ENCODE measurements around the gene SH3GL3.

Gene SH3GL3

GRCh38 chr15:83446904-83447709, at the start of gene SH3GL3:
Gene SH3GL3, plus strand, starts transcription at chr15:83447341. Its CDS starts 193 bp downstream, at chr15:83447534.
- peak; percentile 29 for DNase-seq

DNA sequence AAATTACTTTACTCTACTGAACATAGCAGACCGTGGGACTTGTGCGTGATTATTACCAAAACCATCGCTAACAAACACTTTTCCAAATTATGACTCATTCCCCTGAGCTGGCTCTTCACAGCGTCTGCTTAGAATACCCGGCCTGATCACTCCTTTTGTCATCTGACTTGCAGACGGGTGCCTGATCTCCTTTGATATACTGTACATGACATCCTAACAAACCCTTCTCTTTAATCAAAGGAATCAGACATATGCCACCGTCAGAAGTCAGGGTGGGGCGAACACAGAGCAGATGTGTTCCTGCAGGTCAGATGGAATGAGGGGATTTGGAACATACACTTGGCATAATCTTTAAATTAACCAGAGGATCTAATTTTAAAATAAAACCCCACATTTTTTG, 48.5 kb upstream of the SH3GL3 start:
- no peak for DNase-seq

GRCh38 chr15:83404121-83404520, 43.0 kb upstream of the SH3GL3 start:
- DNase-seq = no peak

DNA sequence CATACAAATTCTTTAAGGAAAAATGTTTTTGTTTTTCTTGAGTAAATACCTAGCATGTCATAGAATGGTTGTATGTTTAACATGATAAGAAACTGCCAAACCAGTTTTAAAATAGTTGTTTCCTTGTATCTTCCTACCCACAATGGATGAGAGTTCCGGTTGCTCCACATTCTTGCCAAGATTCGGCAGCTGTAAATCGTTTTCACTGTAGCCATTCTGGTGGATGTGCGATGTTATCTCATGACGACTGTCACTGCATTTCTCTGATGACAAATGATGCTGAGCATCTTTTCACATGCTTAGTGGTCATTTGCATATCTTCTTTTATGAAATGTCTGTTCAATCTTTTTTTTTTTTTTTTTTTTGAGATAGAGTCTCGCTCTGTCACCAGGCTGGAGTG, 36.6 kb upstream of the SH3GL3 start:
- no peak for DNase-seq

DNA sequence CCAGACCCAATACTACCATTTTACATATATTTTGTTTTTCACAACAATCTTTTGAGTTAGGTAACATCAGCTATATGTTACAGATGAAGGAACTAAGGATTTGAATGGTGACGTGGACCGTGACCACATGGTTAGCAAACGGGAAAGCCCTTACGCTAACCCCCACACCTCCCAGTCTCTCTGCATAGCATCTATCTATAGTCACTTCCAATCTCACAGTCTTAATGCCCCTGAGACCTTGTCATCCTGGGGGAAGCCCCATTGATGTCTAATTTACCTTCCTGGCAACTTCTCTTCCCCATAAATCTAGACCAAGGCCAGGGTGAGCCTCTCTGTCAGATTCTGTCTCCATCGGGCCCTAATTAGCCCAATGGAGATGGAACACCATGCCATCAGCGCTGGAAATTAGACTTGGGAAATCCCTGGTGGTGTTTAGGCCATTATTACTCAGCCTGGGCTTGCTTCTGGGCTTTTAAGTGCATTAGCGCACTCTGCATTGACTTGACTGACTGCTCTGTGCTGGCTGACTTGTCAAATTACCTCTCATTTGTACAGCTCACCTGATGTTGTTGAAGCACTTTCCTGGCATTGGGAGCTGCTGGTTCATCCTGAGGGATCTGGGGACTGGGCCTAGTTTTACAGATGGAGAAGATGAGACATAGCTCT, 34.0 kb upstream of the SH3GL3 start:
- no peak for DNase-seq

GRCh38 chr15:83422081-83422480, 25.1 kb upstream of the SH3GL3 start:
- DNase-seq = no peak

DNA sequence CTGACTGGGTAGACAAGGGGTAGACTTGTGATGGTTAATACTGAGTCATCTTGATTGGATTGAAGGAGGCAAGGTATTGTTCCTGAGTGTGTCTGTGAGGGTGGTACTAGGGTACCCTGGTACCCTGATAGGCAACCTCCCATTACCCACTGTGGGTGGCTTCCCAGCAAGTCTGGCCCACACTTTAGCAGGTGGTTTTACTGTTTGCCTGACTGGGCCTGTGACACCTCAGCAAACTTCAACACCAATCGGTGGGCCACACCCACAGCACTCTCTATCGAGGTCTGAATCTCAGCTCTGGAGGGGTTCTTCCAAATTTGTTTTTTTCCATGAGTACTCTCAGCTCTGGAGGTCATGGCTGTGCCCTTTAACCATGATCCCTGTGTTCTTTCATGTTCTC, 24.6 kb upstream of the SH3GL3 start:
- DNase-seq = no peak

DNA sequence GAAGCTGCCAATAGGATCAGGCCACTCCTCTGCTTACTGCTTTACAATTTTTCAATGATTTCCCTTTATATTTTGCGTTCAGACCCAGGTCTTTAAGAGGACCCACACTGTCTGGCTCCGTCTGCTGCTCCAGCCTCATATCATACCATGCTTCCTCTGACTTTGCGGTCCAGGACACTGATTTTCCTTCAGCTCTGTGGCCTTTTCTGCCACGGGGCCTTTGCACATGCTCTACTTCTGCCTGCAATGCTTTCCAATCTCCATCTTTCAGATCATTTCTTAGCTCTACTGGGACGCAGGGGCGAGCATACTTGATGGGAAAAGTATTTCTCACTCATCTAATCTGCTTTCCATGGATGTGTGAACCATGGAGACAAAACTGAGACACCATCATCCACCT, 23.0 kb upstream of the SH3GL3 start:
- DNase-seq = no peak

DNA sequence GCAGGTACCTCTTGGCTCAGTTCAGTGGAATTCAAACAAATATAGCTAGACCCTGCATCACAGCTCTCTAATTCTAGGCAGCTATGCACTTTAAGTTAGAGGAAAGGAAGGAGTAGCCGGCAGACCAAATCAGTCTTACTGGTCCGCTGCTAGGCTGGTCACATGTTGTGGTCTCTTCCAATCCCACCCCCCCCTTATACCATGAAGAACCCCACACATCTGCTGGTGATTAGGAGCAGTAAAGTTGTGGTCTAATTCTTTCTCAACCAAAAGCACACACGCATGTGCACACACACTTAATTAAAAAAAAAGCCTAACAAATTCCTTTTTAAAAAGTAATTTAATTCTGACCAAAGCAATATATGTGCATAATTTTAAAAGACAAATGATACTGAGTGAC, 16.7 kb upstream of the SH3GL3 start:
- DNase-seq = no peak

DNA sequence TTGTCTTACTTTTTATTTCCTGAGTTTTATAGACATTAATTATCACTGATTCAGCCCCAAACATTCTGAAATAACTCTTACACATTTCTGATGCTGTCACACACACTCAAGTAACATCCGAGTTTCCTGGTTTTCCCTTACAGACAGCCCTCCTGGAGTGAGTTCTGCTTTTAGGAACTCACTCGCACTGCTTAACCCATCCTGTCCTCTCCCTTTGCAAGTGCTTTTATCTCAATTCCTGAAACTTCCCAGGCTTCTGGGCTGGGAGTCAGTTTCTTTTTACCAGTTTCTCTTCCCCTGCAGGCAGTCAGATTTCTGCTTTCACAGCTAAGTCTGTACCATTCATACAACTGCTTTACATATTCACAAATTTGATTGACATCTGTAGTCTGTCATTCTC, 15.6 kb upstream of the SH3GL3 start:
- no peak for DNase-seq

DNA sequence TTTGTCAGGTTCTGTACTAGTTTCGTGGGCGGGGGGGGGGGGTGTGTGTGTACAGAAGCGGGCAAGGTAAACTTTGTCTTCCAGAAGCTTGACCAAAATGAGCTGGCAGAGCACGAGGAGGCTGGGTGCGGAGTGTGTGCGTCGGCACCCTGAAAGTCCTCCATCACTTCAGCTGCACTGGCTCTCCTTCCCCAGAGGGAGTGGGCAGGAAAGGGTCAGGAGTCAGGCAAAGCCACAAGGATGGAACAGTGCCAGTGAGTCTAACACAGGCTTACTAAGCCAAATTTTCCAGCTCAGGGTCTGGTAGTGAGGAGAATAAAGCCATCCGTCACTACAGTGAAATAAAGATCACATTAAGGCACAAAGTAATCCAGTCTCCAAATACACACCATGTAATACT, 11.9 kb upstream of the SH3GL3 start:
- no peak for DNase-seq

GRCh38 chr15:83435782-83436181, 11.4 kb upstream of the SH3GL3 start:
- DNase-seq = no peak

DNA sequence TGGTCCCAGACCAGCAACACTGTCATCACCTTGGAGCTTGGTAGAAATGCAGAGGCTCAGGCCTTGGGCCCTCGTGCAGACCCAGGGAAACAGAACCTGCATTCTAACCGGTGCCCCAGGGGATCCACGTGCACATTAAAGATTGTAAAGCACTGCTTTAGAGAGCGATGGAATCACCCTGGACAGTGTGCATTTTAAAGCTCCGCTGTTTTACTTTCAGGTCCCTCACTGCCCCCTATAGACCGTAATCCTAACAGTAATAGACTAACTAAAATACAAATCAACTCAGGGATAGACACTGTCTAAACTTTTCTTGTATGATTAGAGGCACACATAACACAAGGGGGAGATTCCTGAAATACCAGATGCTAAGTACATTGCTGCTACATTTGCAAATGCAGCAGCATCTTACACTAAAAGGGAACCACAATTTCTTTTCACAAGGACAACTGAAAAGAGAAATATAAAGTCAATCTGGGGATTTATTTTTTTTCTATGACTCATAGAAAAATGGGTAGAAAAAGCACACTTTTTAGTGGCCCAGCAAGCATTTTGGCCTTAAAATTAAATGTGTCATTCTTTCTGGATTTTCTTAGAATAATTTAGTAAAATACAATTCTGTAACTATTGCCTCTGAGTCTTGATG, 10.5 kb upstream of the SH3GL3 start:
- no peak for DNase-seq

GRCh38 chr15:83443076-83443847, 3.9 kb upstream of the SH3GL3 start:
- no peak for DNase-seq

- no peak for DNase-seq
Observed at GRCh38 chr15:83444936-83445335, 2.2 kb upstream of the SH3GL3 start.

DNA sequence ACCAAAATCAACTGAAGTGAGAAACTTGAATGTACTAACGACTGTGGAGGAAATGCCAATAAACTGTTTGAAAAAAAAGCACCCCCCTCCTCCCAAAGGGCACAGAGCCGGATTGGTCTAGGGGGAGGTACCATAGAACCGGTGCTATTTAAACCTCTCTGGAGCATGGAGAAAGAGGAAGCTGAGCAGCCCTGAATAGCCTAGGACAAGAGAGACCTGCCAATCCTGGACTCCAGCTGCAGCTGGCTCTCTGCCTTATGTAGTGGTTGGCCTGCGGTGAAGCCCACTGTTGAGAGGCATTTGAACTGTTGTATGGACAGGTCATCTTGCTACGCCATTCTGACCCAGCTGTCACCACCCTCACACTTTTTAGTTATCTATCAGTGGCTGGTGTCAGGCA, 1.5 kb upstream of the SH3GL3 start:
- peak; percentile 35 for DNase-seq

DNA sequence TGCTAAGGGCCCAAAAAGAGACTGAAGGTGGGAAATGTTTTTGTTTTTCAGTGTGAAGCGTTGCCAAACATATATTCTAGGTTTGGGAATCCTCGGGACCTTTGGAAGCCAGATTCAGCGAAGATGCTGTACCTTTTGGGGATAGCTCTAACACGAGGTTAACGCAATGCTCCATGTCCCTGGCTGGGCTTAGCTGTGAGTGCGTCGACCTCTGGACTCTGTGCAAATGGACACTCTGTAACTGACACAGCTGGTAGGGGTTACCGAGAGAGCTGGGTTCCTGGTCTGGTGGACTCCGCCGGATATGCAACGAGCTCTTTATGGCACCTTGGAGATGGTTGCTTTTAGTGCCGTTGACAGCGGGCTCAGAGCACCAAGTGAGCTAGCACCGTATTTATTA, 724 bp upstream of the SH3GL3 start:
- no peak for DNase-seq

- no peak for DNase-seq
Observed at GRCh38 chr15:83449250-83449671, 2.1 kb downstream of the SH3GL3 start.

- DNase-seq = no peak
Observed at GRCh38 chr15:83449937-83450506, 2.9 kb downstream of the SH3GL3 start.

DNA sequence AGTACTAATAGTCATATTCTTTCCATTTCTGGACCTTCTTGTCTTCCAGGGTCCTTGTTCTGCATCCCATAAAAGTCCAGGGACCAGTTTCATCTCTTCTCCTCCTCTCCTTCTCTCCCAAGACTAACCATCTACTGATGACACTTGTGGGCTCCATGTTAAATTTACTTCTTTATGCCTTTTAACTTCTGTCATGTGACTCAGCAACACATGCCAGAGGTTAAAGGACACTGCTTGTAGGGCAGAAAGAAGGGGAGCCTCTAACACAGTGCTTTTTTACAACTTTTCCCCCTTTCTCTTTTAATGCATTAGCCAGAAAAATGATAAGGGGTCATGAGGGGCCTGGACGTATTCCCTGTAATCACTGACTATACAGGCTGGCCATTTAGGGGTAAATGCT, 10.0 kb downstream of the SH3GL3 start:
- DNase-seq = no peak

- DNase-seq = no peak
Observed at GRCh38 chr15:83458381-83458780, 11.2 kb downstream of the SH3GL3 start.

DNA sequence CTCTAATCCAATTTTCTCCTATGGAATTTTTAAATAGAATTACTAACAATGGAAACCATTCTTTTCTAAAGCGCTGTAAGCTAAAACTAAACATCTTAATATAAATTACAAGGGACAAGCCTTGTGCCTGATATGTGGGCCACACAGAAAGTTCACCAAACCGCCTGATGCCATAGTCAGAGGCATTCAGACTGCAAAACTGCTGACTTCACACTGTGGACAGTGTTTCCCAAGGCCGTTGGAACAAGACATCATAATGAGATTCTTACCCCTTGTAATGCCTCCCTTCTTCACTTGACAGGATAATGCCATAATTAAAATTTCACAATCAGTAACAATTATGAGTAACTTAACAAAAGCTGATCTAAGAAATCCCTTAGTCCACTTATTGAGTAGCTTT, 14.9 kb downstream of the SH3GL3 start:
- no peak for DNase-seq

DNA sequence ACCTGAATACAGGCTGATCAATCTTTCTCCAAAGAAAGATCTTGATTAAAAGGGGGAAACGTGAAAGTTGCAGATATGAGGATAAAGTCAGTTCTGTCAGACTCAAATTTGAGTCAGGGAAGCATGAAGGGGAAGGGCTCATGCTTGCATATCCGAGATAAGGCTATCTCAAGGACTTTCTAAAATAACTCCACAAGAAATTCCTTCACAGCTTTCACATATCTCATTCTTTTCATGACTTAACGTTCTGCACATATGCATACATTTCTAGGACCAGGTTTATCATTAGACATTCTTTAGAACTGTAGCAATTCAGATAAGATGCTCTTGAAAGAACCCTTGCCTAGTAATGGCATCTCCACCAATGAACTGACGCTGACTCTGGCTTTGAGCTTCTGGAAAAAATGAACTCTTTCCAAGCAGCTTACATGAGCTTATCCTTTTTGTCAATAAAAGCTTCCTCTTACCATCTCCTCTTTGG, 15.9 kb downstream of the SH3GL3 start:
- DNase-seq = no peak

All from RPMI8226 (cell line).